Smooth muscle cell (in vitro differentiated cells): Measurements from ENCODE around the gene TIMP1. TPM values are rescaled to one million over a fixed set of nuclear protein-coding genes. Genes with fewer than 3 reads are reported as not detected.

Experiments used
- DNase-seq: peaks from one replicate; lab custom pipeline; 2025; ENCODE audit not compliant: unreplicated experiment; lab: John Stamatoyannopoulos, UW
- H2AFZ ChIP-seq: fragments of 200-600 bp; sonication (generic); 2 replicates; pipeline ENCODE4 v1.6.0; 2016; ENCODE audit warnings: antibody characterized with exemption, low read depth, mild to moderate bottlenecking
- H3F3A ChIP-seq: fragments of 200-600 bp; sonication (generic); 2 replicates; pipeline ENCODE4 v1.6.0; 2017; ENCODE audit warnings: antibody characterized with exemption, low read depth
- H3K27ac ChIP-seq: fragments of 200-600 bp; sonication (generic); 2 replicates; pipeline ENCODE4 v1.5.1; 2016; ENCODE audit warnings: low read depth, mild to moderate bottlenecking
- H3K27me3 ChIP-seq: fragments of 200-600 bp; sonication (generic); 2 replicates; pipeline ENCODE4 v1.6.1; 2016; ENCODE audit warnings: low read depth, mild to moderate bottlenecking
- H3K36me3 ChIP-seq: fragments of 200-600 bp; sonication (generic); 2 replicates; pipeline ENCODE4 v1.5.1; 2016; ENCODE audit warnings: low read depth
- H3K4me1 ChIP-seq: fragments of 200-600 bp; sonication (generic); 2 replicates; pipeline ENCODE4 v1.5.1; 2016; ENCODE audit warnings: low read depth
- H3K4me2 ChIP-seq: fragments of 200-600 bp; sonication (generic); 2 replicates; pipeline ENCODE4 v1.6.0; 2016; ENCODE audit warnings: mild to moderate bottlenecking
- H3K4me3 ChIP-seq: fragments of 200-600 bp; sonication (generic); 2 replicates; pipeline ENCODE4 v1.5.1; 2016; ENCODE audit warnings: mild to moderate bottlenecking
- H3K79me2 ChIP-seq: fragments of 200-600 bp; sonication (generic); 2 replicates; pipeline ENCODE4 v1.6.0; 2016; ENCODE audit warnings: low read depth, mild to moderate bottlenecking
- H3K9ac ChIP-seq: fragments of 200-600 bp; sonication (generic); 2 replicates; pipeline ENCODE4 v1.6.0; 2016; ENCODE audit warnings: low read depth
- H3K9me3 ChIP-seq: fragments of 200-600 bp; sonication (generic); replicated peaks from 2 replicates; pipeline ENCODE4 v1.5.1; 2016; ENCODE audit warnings: low read depth
- H4K20me1 ChIP-seq: fragments of 200-600 bp; sonication (generic); 2 replicates; pipeline ENCODE4 v1.6.0; 2016; ENCODE audit warnings: low read depth
- CTCF ChIP-seq: fragments of 200-600 bp; sonication (generic); IDR thresholded peaks from 2 replicates; pipeline ENCODE4 v1.5.1; 2017; ENCODE audit warnings: borderline replicate concordance, mild to moderate bottlenecking, antibody characterized with exemption; ENCODE audit not compliant: insufficient read depth, poor library complexity, severe bottlenecking
- WGBS: methylation state at CpG from one replicate; pipeline ENCODE4 v1.1.7; 2016; ENCODE audit warnings: low lambda C conversion rate; 5-methylcytosine and 5-hydroxymethylcytosine counted together
- polyA plus RNA-seq: library from polyadenylated mRNA; unstranded; fragments of >200 nt; fragmentation: Nextera tagmentation; extraction: Ambion mirVana; gene quantifications from 2 replicates; pipeline ENCODE4 v1.2.1, GENCODE V29; 2016
- total RNA-seq: library from RNA; depleted of rRNA; stranded (reverse); fragments of >200 nt; gene quantifications from 2 replicates; pipeline ENCODE4 v1.2.3, GENCODE V29; 2014

The TIMP1 gene
- total and polyA plus RNA-seq, 2 experiments from 2014 or later = 3,796 to 15,830 TPM

- Histone ChIP-seq H3F3A (no peaks in the 10 kb centered on the region), H3K4me1 (no peaks in the 10 kb centered on the region), H3K9me3 (no peaks in the 10 kb centered on the region), H3K27me3 (no peaks in the 10 kb centered on the region), H3K36me3 (no peaks in the 10 kb centered on the region), H3K9ac (no peak overlapping the region), H3K79me2 (no peaks in the 10 kb centered on the region), H2AFZ (no peak overlapping the region), H4K20me1 (no peaks in the 10 kb centered on the region), H3K27ac (peak overlapping the region; percentile 77), H3K4me3 (no peak overlapping the region), H3K4me2 (peak overlapping the region; percentile 82)
- no peak for TF ChIP-seq CTCF
- WGBS = 81% methylated on average over 7 of the region's 9 CpGs
- no peak for DNase-seq
These were observed 9.4 kb upstream of the TIMP1 start for GRCh38 chrX:47572773-47573340.

- Histone ChIP-seq H4K20me1 (no peaks in the 10 kb centered on the region), H3F3A (no peaks in the 10 kb centered on the region), H3K4me3 (peak overlapping the region; percentile 43), H3K27me3 (no peaks in the 10 kb centered on the region), H3K4me1 (no peaks in the 10 kb centered on the region), H3K27ac (peak overlapping the region; percentile 77), H3K79me2 (no peaks in the 10 kb centered on the region), H3K36me3 (no peaks in the 10 kb centered on the region), H2AFZ (no peak overlapping the region), H3K4me2 (peak overlapping the region; percentile 82), H3K9ac (peak overlapping the region; percentile 47), H3K9me3 (no peaks in the 10 kb centered on the region)
- TF ChIP-seq CTCF = no peak
- no peak for DNase-seq
- 54% methylated on average over 16 of the region's 20 CpGs for WGBS
These were observed 8.7 kb upstream of the TIMP1 start for GRCh38 chrX:47573341-47574075.

- H3K79me2 ChIP-seq = no peaks in the 10 kb centered on the region
These were observed 8.1 kb upstream of the TIMP1 start for GRCh38 chrX:47574076-47574546.

More at GRCh38 chrX:47574076-47574546, 8.1 kb upstream of the TIMP1 start:
- H4K20me1 ChIP-seq = no peaks in the 10 kb centered on the region
- H2AFZ ChIP-seq = no peak overlapping the region
- no peak for DNase-seq
- no peaks in the 10 kb centered on the region for H3K9me3 ChIP-seq
- H3K4me2 ChIP-seq = peak overlapping the region; percentile 82
- no peaks in the 10 kb centered on the region for H3K4me1 ChIP-seq
- H3F3A ChIP-seq = no peaks in the 10 kb centered on the region
- H3K9ac ChIP-seq = peak overlapping the region; percentile 47
- no peaks in the 10 kb centered on the region for H3K36me3 ChIP-seq
- peak overlapping the region; percentile 77 for H3K27ac ChIP-seq
- 48% methylated on average over 10 of the region's 41 CpGs for WGBS
- no peaks in the 10 kb centered on the region for H3K27me3 ChIP-seq
- H3K4me3 ChIP-seq = peak overlapping the region; percentile 43
- TF ChIP-seq CTCF = no peak
